Loucy (cell line): ENCODE measurements around the gene SLC7A1.

Experiments
- H2AFZ ChIP-seq: fragments of 200-600 bp; sonication (generic); 2 replicates; pipeline ENCODE4 v1.6.0; 2016; ENCODE audit warnings: antibody characterized with exemption, mild to moderate bottlenecking, low read length, moderate library complexity
- H3F3A ChIP-seq: fragments of 200-600 bp; 2 replicates; pipeline ENCODE4 v1.6.0; 2016; ENCODE audit warnings: antibody characterized with exemption, low read depth, mild to moderate bottlenecking
- H3K27me3 ChIP-seq: fragments of 200-600 bp; sonication (generic); 2 replicates; pipeline ENCODE4 v1.6.1; 2014; ENCODE audit warnings: low read length, mild to moderate bottlenecking; ENCODE audit not compliant: insufficient read depth, poor library complexity, severe bottlenecking
- H3K36me3 ChIP-seq: fragments of 200-600 bp; sonication (generic); 2 replicates; pipeline ENCODE4 v1.6.1; 2016; ENCODE audit warnings: low read length; ENCODE audit not compliant: insufficient read depth
- H3K4me1 ChIP-seq: fragments of 200-600 bp; sonication (generic); 2 replicates; pipeline ENCODE4 v1.5.1; 2014; ENCODE audit warnings: low read length, mild to moderate bottlenecking; ENCODE audit not compliant: insufficient read depth, poor library complexity, severe bottlenecking
- H3K4me2 ChIP-seq: fragments of 200-600 bp; sonication (generic); 2 replicates; pipeline ENCODE4 v1.6.0; 2014; ENCODE audit warnings: antibody characterized with exemption, low read length, low read depth, mild to moderate bottlenecking; ENCODE audit not compliant: poor library complexity, severe bottlenecking
- H3K4me3 ChIP-seq: fragments of 200-600 bp; sonication (generic); 2 replicates; pipeline ENCODE4 v1.5.1; 2014; ENCODE audit warnings: low read length, mild to moderate bottlenecking, mixed read lengths; ENCODE audit not compliant: poor library complexity, severe bottlenecking
- H3K79me2 ChIP-seq: fragments of 200-600 bp; sonication (generic); 2 replicates; pipeline ENCODE4 v1.6.1; 2014; ENCODE audit warnings: low read length; ENCODE audit not compliant: insufficient read depth
- H3K9ac ChIP-seq: fragments of 200-600 bp; sonication (generic); 2 replicates; pipeline ENCODE4 v1.6.0; 2014; ENCODE audit warnings: mild to moderate bottlenecking, low read depth, low read length, moderate library complexity; ENCODE audit not compliant: poor library complexity, severe bottlenecking
- H3K9me2 ChIP-seq: fragments of 200-600 bp; sonication (generic); replicated peaks from 2 replicates; pipeline ENCODE4 v1.6.1; 2016; ENCODE audit warnings: low read depth, low read length, mixed read lengths
- H3K9me3 ChIP-seq: fragments of 200-600 bp; sonication (generic); 2 replicates; pipeline ENCODE4 v1.6.1; 2014; ENCODE audit warnings: mild to moderate bottlenecking, antibody characterized with exemption, low read length, low read depth; ENCODE audit not compliant: insufficient read depth
- H4K20me1 ChIP-seq: fragments of 200-600 bp; sonication (generic); 2 replicates; pipeline ENCODE4 v1.6.0; 2014; ENCODE audit warnings: antibody characterized with exemption, low read length, mild to moderate bottlenecking; ENCODE audit not compliant: insufficient read depth, poor library complexity, severe bottlenecking
- EZH2phosphoT487 ChIP-seq: fragments of 200-600 bp; IDR thresholded peaks from 2 replicates; pipeline ENCODE4 v1.6.1; 2018; ENCODE audit warnings: antibody characterized with exemption, mild to moderate bottlenecking, moderate library complexity, borderline replicate concordance
- TF ChIP-seq, protein P1 (sequence below): fragments of 200-600 bp; sonication (generic); conservative IDR thresholded peaks from 2 replicates; pipeline ENCODE4 v1.5.1; 2014; ENCODE audit warnings: mild to moderate bottlenecking, antibody characterized with exemption, low read length

The SLC7A1 gene

DNA sequence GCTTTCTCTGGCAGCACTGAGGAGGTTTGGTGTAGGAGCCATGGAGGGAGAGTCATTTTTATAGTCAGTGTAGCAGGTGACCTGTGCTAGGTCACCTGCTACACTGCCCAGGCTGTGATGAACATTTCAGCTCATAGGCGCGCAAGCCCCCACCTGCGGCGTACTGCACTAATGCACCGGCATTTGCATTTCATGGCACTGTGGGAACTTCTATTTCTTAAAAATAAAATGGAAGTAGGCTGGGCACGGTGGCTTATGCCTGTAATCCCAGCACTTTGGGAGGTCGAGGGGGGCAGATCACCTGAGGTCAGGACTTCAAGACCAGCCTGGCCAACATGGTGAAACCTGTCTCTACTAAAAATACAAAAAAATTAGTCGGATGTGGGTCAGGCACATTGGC, 101.0 kb downstream of the SLC7A1 start:
- TF ChIP-seq, protein P1, sequence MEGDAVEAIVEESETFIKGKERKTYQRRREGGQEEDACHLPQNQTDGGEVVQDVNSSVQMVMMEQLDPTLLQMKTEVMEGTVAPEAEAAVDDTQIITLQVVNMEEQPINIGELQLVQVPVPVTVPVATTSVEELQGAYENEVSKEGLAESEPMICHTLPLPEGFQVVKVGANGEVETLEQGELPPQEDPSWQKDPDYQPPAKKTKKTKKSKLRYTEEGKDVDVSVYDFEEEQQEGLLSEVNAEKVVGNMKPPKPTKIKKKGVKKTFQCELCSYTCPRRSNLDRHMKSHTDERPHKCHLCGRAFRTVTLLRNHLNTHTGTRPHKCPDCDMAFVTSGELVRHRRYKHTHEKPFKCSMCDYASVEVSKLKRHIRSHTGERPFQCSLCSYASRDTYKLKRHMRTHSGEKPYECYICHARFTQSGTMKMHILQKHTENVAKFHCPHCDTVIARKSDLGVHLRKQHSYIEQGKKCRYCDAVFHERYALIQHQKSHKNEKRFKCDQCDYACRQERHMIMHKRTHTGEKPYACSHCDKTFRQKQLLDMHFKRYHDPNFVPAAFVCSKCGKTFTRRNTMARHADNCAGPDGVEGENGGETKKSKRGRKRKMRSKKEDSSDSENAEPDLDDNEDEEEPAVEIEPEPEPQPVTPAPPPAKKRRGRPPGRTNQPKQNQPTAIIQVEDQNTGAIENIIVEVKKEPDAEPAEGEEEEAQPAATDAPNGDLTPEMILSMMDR: no peak
- TF ChIP-seq EZH2phosphoT487: no peak
- Histone ChIP-seq H3K9ac (no peak overlapping the region), H3K79me2 (no peaks in the 10 kb centered on the region), H2AFZ (no peak overlapping the region), H3F3A (no peaks in the 10 kb centered on the region), H3K4me2 (no peak overlapping the region), H3K36me3 (no peaks in the 10 kb centered on the region), H3K27me3 (no peaks in the 10 kb centered on the region), H3K9me3 (no peaks in the 10 kb centered on the region), H3K4me3 (no peak overlapping the region), H3K4me1 (no peaks in the 10 kb centered on the region), H3K9me2 (no peaks in the 10 kb centered on the region), H4K20me1 (no peaks in the 10 kb centered on the region)

DNA sequence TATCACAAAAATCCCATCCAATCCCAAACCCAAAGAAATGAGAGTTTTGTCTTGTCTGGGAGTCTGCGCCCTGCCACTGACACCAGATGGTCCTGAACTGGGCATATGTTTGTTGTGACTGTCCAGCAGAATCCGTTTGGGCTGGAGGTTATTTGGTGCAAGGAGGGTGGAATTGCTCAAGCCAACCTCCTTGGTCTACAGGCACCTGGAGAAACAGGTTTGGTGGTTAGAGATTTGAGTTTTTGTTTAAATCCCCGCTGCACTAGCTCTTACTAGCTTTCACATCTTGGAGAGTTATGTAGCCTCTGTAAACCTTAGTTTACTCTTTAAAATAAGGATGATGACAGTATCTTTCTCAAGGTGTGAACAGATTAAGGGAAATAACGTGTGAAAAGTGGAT, 101.7 kb downstream of the SLC7A1 start:
- no peak overlapping the region for H3K4me2 ChIP-seq
- H3K36me3 ChIP-seq: no peaks in the 10 kb centered on the region
- no peaks in the 10 kb centered on the region for H3K4me1 ChIP-seq
- no peak overlapping the region for H2AFZ ChIP-seq
- TF ChIP-seq, protein P1: no peak
- no peak for TF ChIP-seq EZH2phosphoT487
- H3K27me3 ChIP-seq: no peaks in the 10 kb centered on the region
- H3F3A ChIP-seq: no peaks in the 10 kb centered on the region
- no peak overlapping the region for H3K9ac ChIP-seq
- H3K79me2 ChIP-seq: no peaks in the 10 kb centered on the region
- no peaks in the 10 kb centered on the region for H3K9me2 ChIP-seq
- no peak overlapping the region for H3K4me3 ChIP-seq
- H4K20me1 ChIP-seq: no peaks in the 10 kb centered on the region
- no peaks in the 10 kb centered on the region for H3K9me3 ChIP-seq

DNA sequence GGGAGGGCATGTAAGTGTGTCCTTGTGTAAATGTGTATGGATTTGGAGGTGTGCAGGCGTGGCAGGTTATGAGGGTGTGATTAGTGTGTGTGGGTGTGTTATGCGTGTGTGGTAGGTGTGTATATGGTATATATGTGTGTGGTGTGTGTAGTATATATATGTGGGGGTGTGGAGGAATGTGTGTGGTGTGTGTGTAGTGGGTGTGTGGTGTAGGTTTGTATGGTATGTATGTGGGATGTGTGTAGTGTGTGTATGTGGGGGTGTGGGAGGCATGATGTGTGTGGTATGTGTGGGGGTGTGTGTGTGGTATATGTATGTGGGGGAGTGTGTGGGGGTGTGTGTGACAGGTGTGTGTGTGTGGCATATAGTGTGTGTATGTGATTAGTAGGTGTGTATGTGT, 104.2 kb downstream of the SLC7A1 start:
- H3K4me3 ChIP-seq: no peak overlapping the region
- H3F3A ChIP-seq: no peaks in the 10 kb centered on the region
- no peaks in the 10 kb centered on the region for H3K36me3 ChIP-seq
- TF ChIP-seq, protein P1: no peak
- no peak for TF ChIP-seq EZH2phosphoT487
- no peaks in the 10 kb centered on the region for H3K9me2 ChIP-seq
- H3K9me3 ChIP-seq: no peaks in the 10 kb centered on the region
- H3K79me2 ChIP-seq: no peaks in the 10 kb centered on the region
- H3K4me2 ChIP-seq: no peak overlapping the region
- H3K27me3 ChIP-seq: no peaks in the 10 kb centered on the region
- no peak overlapping the region for H2AFZ ChIP-seq
- H4K20me1 ChIP-seq: no peaks in the 10 kb centered on the region
- no peak overlapping the region for H3K9ac ChIP-seq
- no peaks in the 10 kb centered on the region for H3K4me1 ChIP-seq
